NCI-H748 (cell line): Measurements from ENCODE around the gene CNTN3.

Source experiments
- DNase-seq: peaks from one replicate; lab custom pipeline; 2025; ENCODE audit not compliant: unreplicated experiment; lab: John Stamatoyannopoulos, UW

CNTN3 gene

GRCh38 chr3:74614107-74614967 is at the start of gene CNTN3:
Gene CNTN3 (minus strand): TSS chr3:74614659. CDS start chr3:74521112, 93,547 bp downstream.
- peak; percentile 69 for DNase-seq

GRCh38 chr3:74663178-74663577 is 48.7 kb upstream of the CNTN3 start:
- no peak for DNase-seq

- no peak for DNase-seq
These were observed 47.2 kb upstream of the CNTN3 start for GRCh38 chr3:74661672-74662071.

- DNase-seq: no peak
These were observed 37.4 kb upstream of the CNTN3 start for GRCh38 chr3:74651885-74652284.

- DNase-seq: no peak
These were observed 36.8 kb upstream of the CNTN3 start for GRCh38 chr3:74651292-74651691.

GRCh38 chr3:74648107-74648506 is 33.6 kb upstream of the CNTN3 start:
- no peak for DNase-seq

- DNase-seq: no peak
These were observed 31.6 kb upstream of the CNTN3 start for GRCh38 chr3:74646094-74646493.

GRCh38 chr3:74643636-74644035 is 29.2 kb upstream of the CNTN3 start:
- DNase-seq: peak; percentile 66

- no peak for DNase-seq
These were observed 28.4 kb upstream of the CNTN3 start for GRCh38 chr3:74642876-74643275.

GRCh38 chr3:74640211-74640610 is 25.8 kb upstream of the CNTN3 start:
- DNase-seq: no peak

- no peak for DNase-seq
These were observed 25.2 kb upstream of the CNTN3 start for GRCh38 chr3:74639681-74640080.

- no peak for DNase-seq
These were observed 22.5 kb upstream of the CNTN3 start for GRCh38 chr3:74636981-74637380.

- DNase-seq: no peak
These were observed 18.6 kb upstream of the CNTN3 start for GRCh38 chr3:74633021-74633420.

GRCh38 chr3:74631351-74632140 is 17.1 kb upstream of the CNTN3 start:
- no peak for DNase-seq

- no peak for DNase-seq
These were observed 16.1 kb upstream of the CNTN3 start for GRCh38 chr3:74630602-74631001.

GRCh38 chr3:74626011-74626410 is 11.6 kb upstream of the CNTN3 start:
- no peak for DNase-seq

GRCh38 chr3:74624301-74624700 is 9.8 kb upstream of the CNTN3 start:
- DNase-seq: no peak

- no peak for DNase-seq
These were observed 8.9 kb upstream of the CNTN3 start for GRCh38 chr3:74623261-74623836.

GRCh38 chr3:74621581-74621980 is 7.1 kb upstream of the CNTN3 start:
- DNase-seq: no peak

GRCh38 chr3:74617776-74618175 is 3.3 kb upstream of the CNTN3 start:
- DNase-seq: no peak

- peak; percentile 49 for DNase-seq
These were observed 845 bp downstream of the CNTN3 start for GRCh38 chr3:74613521-74614106.
